MM.1S (cell line): Measurements from ENCODE around the gene KCNMA1.

Experiments
- CTCF ChIP-seq: fragments of 300-600 bp; sonication (generic); IDR thresholded peaks from 2 replicates; pipeline ENCODE4 v1.5.1; 2016; ENCODE audit warnings: antibody characterized with exemption, low read length, mixed read lengths
- EZH2 ChIP-seq: fragments of 300-600 bp; sonication (generic); optimal IDR thresholded peaks from 2 replicates; pipeline ENCODE3; 2017; ENCODE audit warnings: low read depth, mild to moderate bottlenecking, antibody characterized with exemption, low read length, mixed read lengths
- EZH2phosphoT487 ChIP-seq: fragments of 300-600 bp; sonication (generic); IDR thresholded peaks from 2 replicates; pipeline ENCODE4 v1.6.1; 2018; ENCODE audit warnings: antibody characterized with exemption, low read length

GRCh38 chr10:77571490-77571889 is 66.1 kb downstream of the KCNMA1 start:
- no peak for TF ChIP-seq CTCF
- TF ChIP-seq EZH2 = no peak
- TF ChIP-seq EZH2phosphoT487 = no peak
